WERI-Rb-1 (cell line): ENCODE measurements around the gene PTGER3.
"Not testable (repeated sequence)": the region's sequence is repeated elsewhere in the genome, so short reads cannot be mapped to it uniquely, and the experiment has no call there.

Source experiments
- DNase-seq: peaks from one replicate; pipeline ENCODE4 v3.0.0-alpha.2; 2020
- H3K27ac ChIP-seq: fragments of 250-450 bp; sonication (Bioruptor Pico); 2 replicates; pipeline ENCODE4 v1.5.1; 2020; ENCODE audit warnings: mild to moderate bottlenecking, moderate library complexity
- H3K27me3 ChIP-seq: fragments of 250-450 bp; sonication (Bioruptor Pico); 2 replicates; pipeline ENCODE4 v1.5.1; 2021; ENCODE audit warnings: mild to moderate bottlenecking, low read depth, moderate library complexity; ENCODE audit not compliant: insufficient read depth, severe bottlenecking
- H3K36me3 ChIP-seq: fragments of 250-450 bp; sonication (Bioruptor Pico); 2 replicates; pipeline ENCODE4 v1.5.1; 2020; ENCODE audit warnings: mild to moderate bottlenecking, moderate library complexity
- H3K4me3 ChIP-seq: 2 replicates; pipeline ENCODE4 v1.5.1; 2011; ENCODE audit warnings: low read depth, mild to moderate bottlenecking, control low read depth, low read length
- H3K9me3 ChIP-seq: fragments of 250-450 bp; sonication (Bioruptor Pico); 2 replicates; pipeline ENCODE4 v1.5.1; 2021; ENCODE audit warnings: mild to moderate bottlenecking, moderate library complexity; ENCODE audit not compliant: severe bottlenecking
- TF ChIP-seq, protein P1 (sequence below): IDR thresholded peaks from 2 replicates; pipeline ENCODE4 v1.5.1; 2011; ENCODE audit warnings: low read depth, mild to moderate bottlenecking, control low read depth, inconsistent platforms, low read length

PTGER3 gene

DNA sequence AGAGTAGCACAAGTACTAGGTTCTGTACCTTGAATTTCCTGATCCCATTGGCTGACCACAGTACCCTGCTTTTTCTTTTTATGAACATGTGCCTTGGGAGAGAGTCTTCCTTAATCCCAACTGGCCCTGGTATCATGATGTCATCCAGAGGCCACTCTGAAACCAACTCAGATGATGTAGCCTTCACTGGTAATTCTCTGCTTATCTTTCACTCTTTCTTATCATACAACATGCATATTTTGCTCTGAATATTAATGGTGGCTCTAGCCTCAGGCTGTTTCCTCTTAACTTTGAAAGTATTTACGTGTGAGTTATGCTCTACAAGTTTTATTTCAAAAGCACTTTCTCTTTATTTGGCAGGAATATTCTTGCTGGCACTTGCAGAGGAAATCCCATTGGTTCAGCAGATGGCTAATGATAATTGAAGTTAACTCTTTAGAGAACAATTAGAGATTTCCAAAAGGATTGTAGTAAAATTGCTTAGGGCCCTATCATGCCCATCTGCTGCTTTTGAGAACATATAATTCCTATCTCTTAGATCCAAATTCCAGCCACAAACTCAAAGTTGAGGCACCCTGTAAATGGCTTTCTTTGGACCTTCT is 86.1 kb downstream of the PTGER3 start:
- TF ChIP-seq, protein P1, sequence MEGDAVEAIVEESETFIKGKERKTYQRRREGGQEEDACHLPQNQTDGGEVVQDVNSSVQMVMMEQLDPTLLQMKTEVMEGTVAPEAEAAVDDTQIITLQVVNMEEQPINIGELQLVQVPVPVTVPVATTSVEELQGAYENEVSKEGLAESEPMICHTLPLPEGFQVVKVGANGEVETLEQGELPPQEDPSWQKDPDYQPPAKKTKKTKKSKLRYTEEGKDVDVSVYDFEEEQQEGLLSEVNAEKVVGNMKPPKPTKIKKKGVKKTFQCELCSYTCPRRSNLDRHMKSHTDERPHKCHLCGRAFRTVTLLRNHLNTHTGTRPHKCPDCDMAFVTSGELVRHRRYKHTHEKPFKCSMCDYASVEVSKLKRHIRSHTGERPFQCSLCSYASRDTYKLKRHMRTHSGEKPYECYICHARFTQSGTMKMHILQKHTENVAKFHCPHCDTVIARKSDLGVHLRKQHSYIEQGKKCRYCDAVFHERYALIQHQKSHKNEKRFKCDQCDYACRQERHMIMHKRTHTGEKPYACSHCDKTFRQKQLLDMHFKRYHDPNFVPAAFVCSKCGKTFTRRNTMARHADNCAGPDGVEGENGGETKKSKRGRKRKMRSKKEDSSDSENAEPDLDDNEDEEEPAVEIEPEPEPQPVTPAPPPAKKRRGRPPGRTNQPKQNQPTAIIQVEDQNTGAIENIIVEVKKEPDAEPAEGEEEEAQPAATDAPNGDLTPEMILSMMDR = no peak
- Histone ChIP-seq H3K27ac (no peak overlapping the region), H3K4me3 (no peak overlapping the region), H3K9me3 (no peaks in the 10 kb centered on the region), H3K36me3 (no peaks in the 10 kb centered on the region), H3K27me3 (no peaks in the 10 kb centered on the region)
- DNase-seq = no peak

DNA sequence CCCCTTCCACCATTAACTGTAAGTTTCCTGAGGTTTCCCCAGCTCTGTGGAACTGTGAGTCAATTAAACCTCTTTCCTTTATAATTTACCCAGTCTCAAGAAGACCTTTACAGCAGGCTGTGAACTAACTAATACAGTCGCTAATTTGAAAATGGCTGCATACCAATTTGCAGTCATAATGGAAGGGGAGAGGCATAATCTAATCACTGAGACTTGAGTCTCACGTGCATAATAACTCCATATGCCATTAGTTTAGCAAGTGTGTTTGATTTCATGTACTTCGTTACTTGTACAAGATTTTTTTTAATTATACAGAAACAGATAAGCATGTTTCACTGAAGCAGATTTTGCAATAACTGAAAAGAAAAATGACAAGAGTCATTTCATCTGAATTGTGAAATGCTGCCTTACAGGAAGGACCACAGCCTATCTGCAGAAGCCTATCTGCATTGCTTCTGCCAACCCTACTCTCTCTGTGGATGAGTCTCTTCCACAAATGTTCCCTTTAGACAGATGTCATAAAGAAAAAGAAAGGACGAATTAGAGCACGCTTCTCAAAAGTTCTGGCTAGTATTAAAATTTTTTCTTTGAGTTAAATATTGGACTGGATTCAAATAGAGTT is 99.1 kb downstream of the PTGER3 start:
- Histone ChIP-seq H3K4me3 (no peak overlapping the region), H3K36me3 (no peaks in the 10 kb centered on the region), H3K9me3 (no peaks in the 10 kb centered on the region), H3K27ac (no peak overlapping the region), H3K27me3 (no peaks in the 10 kb centered on the region)
- TF ChIP-seq, protein P1 = no peak
- DNase-seq = no peak

DNA sequence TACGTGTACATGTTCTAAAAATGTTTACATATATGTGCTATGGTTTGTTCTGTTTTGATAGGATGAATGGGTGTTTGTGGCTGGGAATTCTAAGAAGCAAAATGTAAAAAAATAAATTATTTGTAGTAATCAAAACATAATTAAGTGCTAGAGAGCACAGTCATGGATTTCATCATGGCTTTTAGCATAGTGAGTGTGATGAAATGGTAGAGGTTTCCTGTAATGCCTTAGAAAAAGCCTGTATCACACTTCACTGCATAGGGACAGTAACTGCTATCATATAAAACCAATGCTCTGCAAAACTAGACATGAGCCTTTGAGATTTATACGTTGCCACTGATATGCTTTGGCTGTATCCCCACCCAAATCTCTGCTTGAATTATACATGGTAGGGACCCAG is 99.8 kb downstream of the PTGER3 start:
- Histone ChIP-seq H3K4me3 (no peak overlapping the region), H3K27ac (no peak overlapping the region), H3K27me3 (no peaks in the 10 kb centered on the region), H3K9me3 (no peaks in the 10 kb centered on the region), H3K36me3 (no peaks in the 10 kb centered on the region)
- TF ChIP-seq, protein P1 = no peak
- no peak for DNase-seq

DNA sequence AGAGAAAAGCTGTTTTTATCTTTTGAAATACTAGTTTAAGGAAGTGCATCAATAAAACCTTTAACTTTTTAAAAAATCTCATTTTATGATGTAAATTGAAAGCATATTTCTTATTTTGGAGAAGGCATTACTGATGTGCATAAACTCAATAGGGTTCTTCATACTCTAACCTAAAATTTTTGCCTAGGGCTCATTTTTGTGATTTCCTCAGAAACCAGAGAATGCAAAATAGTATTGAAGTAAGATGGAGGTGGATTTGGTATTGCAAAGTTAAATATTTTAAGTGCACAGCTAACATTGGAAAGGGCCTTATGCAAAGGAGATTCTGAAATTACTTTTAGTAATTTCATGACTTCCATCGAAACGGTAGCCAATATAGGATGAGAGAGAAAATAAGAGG is 101.9 kb downstream of the PTGER3 start:
- no peak overlapping the region for H3K4me3 ChIP-seq
- no peaks in the 10 kb centered on the region for H3K9me3 ChIP-seq
- no peak for DNase-seq
- TF ChIP-seq, protein P1 = no peak
- no peak overlapping the region for H3K27ac ChIP-seq
- H3K27me3 ChIP-seq = no peaks in the 10 kb centered on the region
- no peaks in the 10 kb centered on the region for H3K36me3 ChIP-seq

DNA sequence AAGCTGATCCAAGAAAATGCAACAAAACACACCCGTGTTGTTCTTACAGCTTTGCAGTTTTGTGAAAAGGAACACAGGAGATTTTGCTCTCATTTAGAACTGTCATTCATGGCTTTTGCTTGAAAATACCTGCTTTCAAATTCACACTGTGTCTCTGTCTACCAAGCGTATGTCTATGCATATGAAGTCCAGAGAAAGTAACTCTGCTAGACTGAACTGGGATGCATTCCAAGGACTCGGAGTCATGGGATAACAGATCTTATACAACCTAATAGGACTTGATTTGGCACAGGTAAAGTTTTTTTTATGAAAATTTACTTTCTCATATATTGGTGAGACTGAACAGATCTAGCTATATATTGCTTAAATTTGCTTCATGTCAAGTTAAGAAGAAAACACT is 102.4 kb downstream of the PTGER3 start:
- TF ChIP-seq, protein P1 = no peak
- no peak for DNase-seq
- no peaks in the 10 kb centered on the region for H3K36me3 ChIP-seq
- H3K27me3 ChIP-seq = no peaks in the 10 kb centered on the region
- no peaks in the 10 kb centered on the region for H3K9me3 ChIP-seq
- H3K27ac ChIP-seq = no peak overlapping the region
- H3K4me3 ChIP-seq = no peak overlapping the region

DNA sequence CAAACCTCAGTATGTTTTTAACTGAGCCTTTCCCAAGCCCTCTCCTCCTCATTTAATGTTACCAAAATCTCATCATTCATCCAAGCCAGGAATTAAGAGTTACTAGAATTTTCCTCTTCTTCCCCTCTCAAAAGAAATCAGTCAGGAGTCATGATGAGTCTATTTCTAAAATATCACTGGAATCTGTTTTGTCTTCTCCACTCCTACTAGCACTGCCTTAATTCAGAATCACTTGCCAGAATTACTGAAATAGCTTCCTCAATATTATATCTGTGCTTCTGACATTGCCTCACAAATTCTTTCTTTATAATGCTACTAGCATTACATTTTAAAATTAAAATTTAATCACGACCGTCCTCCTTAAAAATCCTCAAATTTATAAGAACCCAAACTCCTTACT is 106.1 kb downstream of the PTGER3 start:
- DNase-seq = no peak
- TF ChIP-seq, protein P1 = no peak
- peaks cover 3% of the 10 kb centered on the region for H3K9me3 ChIP-seq
- H3K36me3 ChIP-seq = no peaks in the 10 kb centered on the region
- no peaks in the 10 kb centered on the region for H3K27me3 ChIP-seq
- no peak overlapping the region for H3K27ac ChIP-seq
- H3K4me3 ChIP-seq = no peak overlapping the region

GRCh38 chr1:70940398-70940797 is 107.2 kb downstream of the PTGER3 start:
- not testable (repeated sequence) for H3K9me3 ChIP-seq, H3K27me3 ChIP-seq, H3K4me3 ChIP-seq, H3K36me3 ChIP-seq, H3K27ac ChIP-seq, DNase-seq
